HG03520 (cell line): ENCODE measurements around the gene HERC2.
"Not testable (repeated sequence)": the region's sequence is repeated elsewhere in the genome, so short reads cannot be mapped to it uniquely, and the experiment has no call there.

Experiments used
- ATAC-seq: cut with Tn5 transposase; IDR thresholded peaks from one replicate; pipeline ENCODE4 v1.9.1; 2021; ENCODE audit warnings: mild to moderate bottlenecking, moderate library complexity; ENCODE audit not compliant: unreplicated experiment

Gene HERC2

GRCh38 chr15:28136236-28136904 is 185.6 kb downstream of the HERC2 start:
- ATAC-seq = peak; percentile 98

GRCh38 chr15:28133281-28133680 is 188.7 kb downstream of the HERC2 start:
- ATAC-seq = no peak

GRCh38 chr15:28132524-28133275 is 189.3 kb downstream of the HERC2 start:
- ATAC-seq = no peak

- ATAC-seq = no peak
These were observed 190.0 kb downstream of the HERC2 start for GRCh38 chr15:28131946-28132345.

- no peak for ATAC-seq
These were observed 190.6 kb downstream of the HERC2 start for GRCh38 chr15:28131400-28131799.

GRCh38 chr15:28130651-28131050 is 191.3 kb downstream of the HERC2 start:
- ATAC-seq = no peak

- no peak for ATAC-seq
These were observed 192.6 kb downstream of the HERC2 start for GRCh38 chr15:28129231-28129848.

- ATAC-seq = no peak
These were observed 193.9 kb downstream of the HERC2 start for GRCh38 chr15:28128031-28128430.

GRCh38 chr15:28127036-28127435 is 194.9 kb downstream of the HERC2 start:
- no peak for ATAC-seq

- ATAC-seq = no peak
These were observed 196.0 kb downstream of the HERC2 start for GRCh38 chr15:28125673-28126651.

- no peak for ATAC-seq
These were observed 197.1 kb downstream of the HERC2 start for GRCh38 chr15:28124841-28125240.

- ATAC-seq = no peak
These were observed 198.5 kb downstream of the HERC2 start for GRCh38 chr15:28123408-28124023.

GRCh38 chr15:28122038-28122949 is 199.7 kb downstream of the HERC2 start:
- no peak for ATAC-seq

GRCh38 chr15:28121577-28121976 is 200.4 kb downstream of the HERC2 start:
- not testable (repeated sequence) for ATAC-seq

- no peak for ATAC-seq
These were observed 201.7 kb downstream of the HERC2 start for GRCh38 chr15:28120359-28120640.

- ATAC-seq = no peak
These were observed 203.4 kb downstream of the HERC2 start for GRCh38 chr15:28118531-28118930.

GRCh38 chr15:28118083-28118482 is 203.9 kb downstream of the HERC2 start:
- ATAC-seq = no peak

- ATAC-seq = no peak
These were observed 204.5 kb downstream of the HERC2 start for GRCh38 chr15:28117432-28117990.
